GM13976 (cell line): ENCODE data around the gene ADAMTS13.

Experiments used
- DNase-seq: peaks from one replicate; pipeline ENCODE4 v3.0.0; 2012; ENCODE audit warnings: low spot score
- in situ Hi-C: fragments of 300-500 bp; cut with MboI; formaldehyde crosslinking; loops from one replicate; pipeline ENCODE4 v1.12.0; 2022; ENCODE audit warnings: low sequenced_read_pairs, mixed read lengths, inconsistent platforms; ENCODE audit not compliant: unreplicated experiment
- TF ChIP-seq, protein P1 (sequence below): IDR thresholded peaks from 2 replicates; pipeline ENCODE4 v1.5.1; 2012; ENCODE audit warnings: borderline replicate concordance, mild to moderate bottlenecking; ENCODE audit not compliant: insufficient read depth; ENCODE audit errors: extremely low read depth, missing control alignments, control extremely low read depth

Gene ADAMTS13

GRCh38 chr9:133430244-133430643, 8.1 kb downstream of the ADAMTS13 start:
- in situ Hi-C loops: no loop called here
- TF ChIP-seq, protein P1, sequence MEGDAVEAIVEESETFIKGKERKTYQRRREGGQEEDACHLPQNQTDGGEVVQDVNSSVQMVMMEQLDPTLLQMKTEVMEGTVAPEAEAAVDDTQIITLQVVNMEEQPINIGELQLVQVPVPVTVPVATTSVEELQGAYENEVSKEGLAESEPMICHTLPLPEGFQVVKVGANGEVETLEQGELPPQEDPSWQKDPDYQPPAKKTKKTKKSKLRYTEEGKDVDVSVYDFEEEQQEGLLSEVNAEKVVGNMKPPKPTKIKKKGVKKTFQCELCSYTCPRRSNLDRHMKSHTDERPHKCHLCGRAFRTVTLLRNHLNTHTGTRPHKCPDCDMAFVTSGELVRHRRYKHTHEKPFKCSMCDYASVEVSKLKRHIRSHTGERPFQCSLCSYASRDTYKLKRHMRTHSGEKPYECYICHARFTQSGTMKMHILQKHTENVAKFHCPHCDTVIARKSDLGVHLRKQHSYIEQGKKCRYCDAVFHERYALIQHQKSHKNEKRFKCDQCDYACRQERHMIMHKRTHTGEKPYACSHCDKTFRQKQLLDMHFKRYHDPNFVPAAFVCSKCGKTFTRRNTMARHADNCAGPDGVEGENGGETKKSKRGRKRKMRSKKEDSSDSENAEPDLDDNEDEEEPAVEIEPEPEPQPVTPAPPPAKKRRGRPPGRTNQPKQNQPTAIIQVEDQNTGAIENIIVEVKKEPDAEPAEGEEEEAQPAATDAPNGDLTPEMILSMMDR: no peak
- DNase-seq: no peak

DNA sequence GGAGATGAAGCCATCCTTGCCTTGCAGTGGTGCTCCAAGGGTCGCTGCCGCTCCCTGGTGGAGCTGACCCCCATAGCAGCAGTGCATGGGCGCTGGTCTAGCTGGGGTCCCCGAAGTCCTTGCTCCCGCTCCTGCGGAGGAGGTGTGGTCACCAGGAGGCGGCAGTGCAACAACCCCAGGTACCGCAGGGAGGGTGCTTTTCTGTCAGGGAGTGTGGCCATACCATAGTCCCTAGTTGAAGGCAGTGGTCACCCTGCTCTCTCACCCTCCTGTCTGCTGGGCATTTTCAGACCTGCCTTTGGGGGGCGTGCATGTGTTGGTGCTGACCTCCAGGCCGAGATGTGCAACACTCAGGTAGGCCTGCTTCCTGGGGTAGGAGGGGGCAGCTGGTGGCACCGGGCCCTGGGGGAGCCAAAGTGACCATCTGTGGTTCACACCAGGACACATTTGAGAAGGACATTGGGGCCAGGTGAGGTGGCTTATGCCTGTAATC, 11.2 kb downstream of the ADAMTS13 start:
- in situ Hi-C loops: no loop called here
- no peak for DNase-seq

GRCh38 chr9:133436681-133437080, 14.5 kb downstream of the ADAMTS13 start:
- DNase-seq: no peak
- in situ Hi-C loops: no loop called here
- TF ChIP-seq, protein P1: no peak

More for the DNA sequence above, 11.2 kb downstream of the ADAMTS13 start:
- TF ChIP-seq, protein P1: no peak

DNA sequence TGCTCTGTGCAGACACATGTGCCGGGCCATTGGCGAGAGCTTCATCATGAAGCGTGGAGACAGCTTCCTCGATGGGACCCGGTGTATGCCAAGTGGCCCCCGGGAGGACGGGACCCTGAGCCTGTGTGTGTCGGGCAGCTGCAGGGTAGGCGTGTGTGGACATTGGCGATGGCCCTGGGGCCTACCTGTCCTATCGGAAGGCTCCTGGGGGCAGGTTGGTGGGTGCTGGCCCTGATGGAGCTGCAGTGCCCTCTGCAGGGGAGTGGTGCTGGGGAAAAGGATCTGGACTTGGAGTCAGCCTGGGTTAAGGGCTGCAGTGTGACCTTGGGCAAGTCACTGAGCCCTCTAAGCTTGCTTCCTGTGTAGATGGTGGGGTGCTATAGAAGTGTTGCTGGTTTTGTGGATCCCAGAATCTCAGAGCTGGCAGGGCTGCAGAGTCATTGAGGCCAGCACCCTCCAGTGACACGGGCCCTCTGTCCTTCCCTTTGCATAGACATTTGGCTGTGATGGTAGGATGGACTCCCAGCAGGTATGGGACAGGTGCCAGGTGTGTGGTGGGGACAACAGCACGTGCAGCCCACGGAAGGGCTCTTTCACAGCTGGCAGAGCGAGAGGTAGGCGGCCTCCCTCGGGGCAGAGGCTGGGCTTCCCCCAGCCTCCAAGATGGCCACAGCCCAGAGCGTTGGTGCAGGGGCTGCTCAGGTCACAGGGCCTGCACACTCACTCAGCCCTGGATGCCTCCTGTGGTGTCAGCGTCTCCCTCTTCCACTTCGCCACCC, 15.8 kb downstream of the ADAMTS13 start:
- in situ Hi-C loops: no loop called here
- TF ChIP-seq, protein P1: peak; percentile 51
- peak; percentile 74 for DNase-seq

- TF ChIP-seq, protein P1: no peak
- DNase-seq: no peak
- in situ Hi-C loops: no loop called here
Observed at GRCh38 chr9:133439337-133439736, 17.2 kb downstream of the ADAMTS13 start.

GRCh38 chr9:133440874-133441273, 18.7 kb downstream of the ADAMTS13 start:
- peak; percentile 90 for DNase-seq
- TF ChIP-seq, protein P1: no peak
- in situ Hi-C loops: no loop called here

GRCh38 chr9:133441571-133441970, 19.4 kb downstream of the ADAMTS13 start:
- TF ChIP-seq, protein P1: no peak
- in situ Hi-C loops: no loop called here
- DNase-seq: no peak
